HepG2 (cell line): ENCODE results near the gene FAM187B. TPM values are rescaled to one million over a fixed set of nuclear protein-coding genes. Genes with fewer than 3 reads are reported as not detected.

Source experiments
- ATAC-seq: fragments of 200-7000 bp; cut with Tn5 transposase; 3 replicates; pipeline ENCODE4 v1.9.1; 2020; ENCODE audit warnings: mild to moderate bottlenecking, moderate library complexity
- BruUV-seq: library from RNA; stranded (reverse); fragments of 400-500 nt; replicated peaks from 2 replicates; lab custom pipeline; 2021; lab: Mats Ljungman, UMichigan
- CTCF ChIA-PET: fragments of 300-600 bp; formaldehyde crosslinking; extraction: SDS; loops from one replicate; lab custom pipeline; 2021; ENCODE audit warnings: low total read pairs, inconsistent platforms, low intra/inter-chr PET ratio; lab: Yijun Ruan, JAX
- POLR2A ChIA-PET: fragments of 350-600 bp; sonication (Branson Sonifier 250); formaldehyde crosslinking; loops from one replicate; lab custom pipeline; 2020; ENCODE audit warnings: antibody characterized with exemption, inconsistent platforms; lab: Yijun Ruan, JAX
- DNase-seq: peaks from one replicate; pipeline ENCODE4 v3.0.0-alpha.2; 2015; ENCODE audit warnings: low spot score
- FAIRE-seq: peaks from 3 replicates; lab custom pipeline; 2011; peaks lifted over from hg19 to GRCh38; lab: Jason Lieb, UNC
- H2AFZ ChIP-seq: one replicate; pipeline ENCODE4 v1.6.1; 2011; ENCODE audit warnings: low read length, inconsistent platforms
- H3K27ac ChIP-seq: fragments of 300-600 bp; 3 replicates; pipeline ENCODE4 v1.8.0; 2011; ENCODE audit warnings: mixed run types, mild to moderate bottlenecking, mixed read lengths, low read length, inconsistent platforms; ENCODE audit not compliant: insufficient read depth; ENCODE audit errors: extremely low read length
- H3K27me3 ChIP-seq, 2 experiments: fragments of 200-600 bp in 1 of 2; 2 replicates in 1 of 2; 3 replicates in 1 of 2; pipeline versions ENCODE4 v1.6.0 to v1.8.0; 2011; ENCODE audit warnings: low read length in 2 of 2, mild to moderate bottlenecking in 2 of 2, moderate library complexity in 2 of 2, inconsistent platforms in 1 of 2; ENCODE audit not compliant: insufficient read depth in 2 of 2, control insufficient read depth in 1 of 2
- H3K36me3 ChIP-seq, 2 experiments: fragments of 200-600 bp in 1 of 2; replicated peaks in 1 of 2; 2 replicates in 1 of 2; 3 replicates in 1 of 2; pipeline versions ENCODE4 v1.5.1 to v1.8.0; 2011; ENCODE audit warnings: low read length in 2 of 2, inconsistent platforms in 1 of 2; ENCODE audit not compliant: insufficient read depth in 2 of 2, control insufficient read depth in 1 of 2
- H3K4me1 ChIP-seq: 2 replicates; pipeline ENCODE4 v1.5.1; 2012; ENCODE audit warnings: low read length, inconsistent platforms; ENCODE audit not compliant: insufficient read depth
- H3K4me2 ChIP-seq: 2 replicates; pipeline ENCODE4 v1.6.0; 2011; ENCODE audit warnings: low read depth, low read length, inconsistent platforms
- H3K4me3 ChIP-seq, 3 experiments: fragments of 200-600 bp in 1 of 3; sonication (generic), shearing (Covaris generic) in 1 of 3; replicated peaks in 1 of 3; 2 replicates each; pipeline ENCODE4 v1.5.1; 2011 to 2016; ENCODE audit warnings: low read length in 3 of 3, inconsistent platforms in 2 of 3, low read depth in 2 of 3, mild to moderate bottlenecking in 2 of 3, control low read depth in 1 of 3, mixed read lengths in 1 of 3; ENCODE audit not compliant: insufficient read depth in 1 of 3
- H3K79me2 ChIP-seq: one replicate; pipeline ENCODE4 v1.6.1; 2011; ENCODE audit warnings: low read length, inconsistent platforms; ENCODE audit not compliant: insufficient read depth
- H3K9ac ChIP-seq: 2 replicates; pipeline ENCODE4 v1.6.0; 2011; ENCODE audit warnings: mild to moderate bottlenecking, low read depth, low read length, inconsistent platforms; ENCODE audit not compliant: insufficient read depth
- H3K9me3 ChIP-seq: 2 replicates; pipeline ENCODE4 v1.5.1; 2012; ENCODE audit warnings: mild to moderate bottlenecking, low read length
- H4K20me1 ChIP-seq: 2 replicates; pipeline ENCODE4 v1.6.0; 2011; ENCODE audit warnings: inconsistent platforms, mild to moderate bottlenecking, low read length, moderate library complexity; ENCODE audit not compliant: insufficient read depth
- ATM ChIP-seq: fragments of 450-650 bp; IDR thresholded peaks from 2 replicates; pipeline ENCODE4 v1.7.1; 2017; ENCODE audit warnings: mild to moderate bottlenecking, borderline replicate concordance
- BHLHE40 ChIP-seq: IDR thresholded peaks from 2 replicates; pipeline ENCODE4 v1.6.1; 2011; ENCODE audit warnings: low read length, improper control_type of control experiment
- GABPB1 ChIP-seq: IDR thresholded peaks from 2 replicates; pipeline ENCODE4 v1.6.1; 2016; ENCODE audit warnings: mild to moderate bottlenecking, missing genetic modification reagents, moderate library complexity, missing compliant biosample characterization
- GATAD1 ChIP-seq: IDR thresholded peaks from 2 replicates; pipeline ENCODE4 v1.6.1; 2016; ENCODE audit warnings: missing genetic modification reagents, missing compliant biosample characterization
- HDAC6 ChIP-seq: fragments of 200-600 bp; sonication (generic); IDR thresholded peaks from 2 replicates; pipeline ENCODE4 v1.7.0; 2017; ENCODE audit warnings: mild to moderate bottlenecking, antibody characterized with exemption, low read length, low read depth
- HMGA1 ChIP-seq: sonication (generic); formaldehyde crosslinking; conservative IDR thresholded peaks from 2 replicates; pipeline ENCODE4 v1.4.0; 2020; ENCODE audit warnings: missing genetic modification reagents
- KLF16 ChIP-seq, 2 experiments: sonication (generic) in 1 of 2; formaldehyde crosslinking in 1 of 2; IDR thresholded peaks; 2 replicates each; pipeline versions ENCODE4 v1.6.1 to v1.8.0; 2016 to 2023; ENCODE audit warnings: missing genetic modification reagents in 2 of 2, missing compliant biosample characterization in 1 of 2
- NFRKB ChIP-seq: fragments of 450-650 bp; IDR thresholded peaks from 2 replicates; pipeline ENCODE4 v1.6.1; 2017
- NONO ChIP-seq, 2 experiments: fragments of 450-650 bp in 1 of 2; sonication (generic) in 1 of 2; formaldehyde crosslinking in 1 of 2; IDR thresholded peaks in 1 of 2; conservative IDR thresholded peaks in 1 of 2; 2 replicates each; pipeline versions ENCODE4 v1.6.1 to v1.8.0; 2017 to 2022; ENCODE audit warnings: mild to moderate bottlenecking in 1 of 2, missing genetic modification reagents in 1 of 2, moderate library complexity in 1 of 2
- TP53 ChIP-seq: sonication (generic); formaldehyde crosslinking; conservative IDR thresholded peaks from 2 replicates; pipeline ENCODE4 v1.4.0; 2020; ENCODE audit warnings: missing genetic modification reagents
- ZBTB20 ChIP-seq: sonication (generic); formaldehyde crosslinking; IDR thresholded peaks from 2 replicates; pipeline ENCODE4 v1.8.1; 2023; ENCODE audit warnings: missing genetic modification reagents, low read depth, mild to moderate bottlenecking, borderline replicate concordance
- ZEB1 ChIP-seq: IDR thresholded peaks from 2 replicates; pipeline ENCODE4 v1.6.1; 2012; ENCODE audit warnings: mild to moderate bottlenecking, low read depth, inconsistent platforms; ENCODE audit not compliant: insufficient replicate concordance
- ZNF30 ChIP-seq: sonication (generic); formaldehyde crosslinking; IDR thresholded peaks from 2 replicates; pipeline ENCODE4 v1.5.0; 2020; ENCODE audit warnings: mild to moderate bottlenecking, missing genetic modification reagents
- WGBS: methylation state at CpG from one replicate; pipeline ENCODE4 v1.1.6; 2017; ENCODE audit warnings: low lambda C conversion rate; 5-methylcytosine and 5-hydroxymethylcytosine counted together
- in situ Hi-C: cut with HindIII; loops from 2 replicates; pipeline ENCODE4 v1.10.0; 2017; ENCODE audit warnings: low pct_unique_long_range_greater_than_20kb; ENCODE audit not compliant: extremely low pct_ligation_motif_present
- intact Hi-C: fragments of 100-400 bp; cut with micrococcal nuclease; formaldehyde crosslinking; loops from one replicate; pipeline ENCODE4 v1.10.0; 2022; ENCODE audit not compliant: unreplicated experiment
- polyA plus RNA-seq, 8 experiments: library from polyadenylated mRNA; depleted of rRNA in 3 of 8; stranded (reverse) in 7 of 8; unstranded in 1 of 8; fragments of >200 nt; fragmentation: Illumina TruSeq in 4 of 8; extraction: Trizol in 4 of 8; gene quantifications; 2 replicates each; pipeline versions ENCODE4 v1.2.1 to v1.2.3, GENCODE V29; 2011 to 2016; ENCODE audit warnings: low read depth in 4 of 8, missing spikeins in 1 of 8, mixed read lengths in 1 of 8; ENCODE audit not compliant: insufficient read depth in 1 of 8
- total RNA-seq, 5 experiments: library from RNA; depleted of rRNA; stranded (reverse); fragments of >200 nt; fragmentation: Illumina TruSeq; extraction: Trizol; gene quantifications; 2 replicates each; pipeline ENCODE4 v1.2.3, GENCODE V29; 2016; ENCODE audit warnings: low read depth in 1 of 5
- TF ChIP-seq, protein P1 (sequence below): sonication (generic); formaldehyde crosslinking; IDR thresholded peaks from 2 replicates; pipeline ENCODE4 v1.5.0; 2020; ENCODE audit warnings: mild to moderate bottlenecking, missing genetic modification reagents, borderline replicate concordance
- TF ChIP-seq, protein P2 (sequence below): sonication (generic); formaldehyde crosslinking; IDR thresholded peaks from 2 replicates; pipeline ENCODE4 v1.4.0; 2020; ENCODE audit warnings: low read depth, missing genetic modification reagents

The FAM187B gene
- total and polyA plus RNA-seq, 2 of the 13 experiments (the other 11 are each of a cell fraction or from before 2014, with no cell fraction given) = not detected

- TF ChIP-seq, protein P1, sequence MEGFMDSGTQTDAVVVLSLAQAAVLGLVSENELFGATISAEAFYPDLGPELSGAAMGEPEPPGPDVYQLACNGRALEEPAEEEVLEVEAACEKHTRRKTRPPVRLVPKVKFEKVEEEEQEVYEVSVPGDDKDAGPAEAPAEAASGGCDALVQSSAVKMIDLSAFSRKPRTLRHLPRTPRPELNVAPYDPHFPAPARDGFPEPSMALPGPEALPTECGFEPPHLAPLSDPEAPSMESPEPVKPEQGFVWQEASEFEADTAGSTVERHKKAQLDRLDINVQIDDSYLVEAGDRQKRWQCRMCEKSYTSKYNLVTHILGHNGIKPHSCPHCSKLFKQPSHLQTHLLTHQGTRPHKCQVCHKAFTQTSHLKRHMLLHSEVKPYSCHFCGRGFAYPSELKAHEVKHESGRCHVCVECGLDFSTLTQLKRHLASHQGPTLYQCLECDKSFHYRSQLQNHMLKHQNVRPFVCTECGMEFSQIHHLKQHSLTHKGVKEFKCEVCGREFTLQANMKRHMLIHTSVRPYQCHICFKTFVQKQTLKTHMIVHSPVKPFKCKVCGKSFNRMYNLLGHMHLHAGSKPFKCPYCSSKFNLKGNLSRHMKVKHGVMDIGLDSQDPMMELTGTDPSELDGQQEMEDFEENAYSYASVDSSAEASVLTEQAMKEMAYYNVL = no peak
- TF ChIP-seq GATAD1 (CRISPR knock-in tag) = no peak
- TF ChIP-seq ATM = no peak
- TF ChIP-seq, all 625 proteins: peak for 46
These were observed 20.8 kb upstream of the FAM187B start (continued) for GRCh38 chr19:35249146-35249847.

GRCh38 chr19:35248310-35249145 lies 20.0 kb upstream of the FAM187B start, which contains the start of gene LSR:
Gene LSR, plus strand, starts transcription at chr19:35249002. Its CDS starts 21 bp downstream, at chr19:35249023.
- peak; percentile 89 for DNase-seq
- WGBS = 1% methylated on average over 23 of the region's 69 CpGs
- Histone ChIP-seq H3K79me2 (peaks cover 24% of the 10 kb centered on the region), H3K4me1 (peaks cover 38% of the 10 kb centered on the region), H3K27me3 (no peaks in the 10 kb centered on the region; a peak in 1 of 5 replicates), H3K4me2 (peak within 1 kb of the TSS; percentile 83), H3K36me3 (peaks cover 3 to 12% of the 10 kb centered on the region in 2 experiments; a peak in 2 of 5 replicates), H3K4me3 (peak within 1 kb of the TSS; percentile 74 to 99 (median 92)), H2AFZ (peak within 1 kb of the TSS; percentile 79), H3K9ac (peak within 1 kb of the TSS; percentile 94), H3K27ac (peak within 1 kb of the TSS; percentile 98), H3K9me3 (no peaks in the 10 kb centered on the region), H4K20me1 (peaks cover 3% of the 10 kb centered on the region; the same call in 1 of the 2 replicates)
- ChIA-PET POLR2A (no interaction called here), CTCF (interaction anchor here (0.9 to 1.4 kb wide), 4 partner anchors 21 to 261 kb away, joined by 3 read pairs; no protein-coding TSS in a partner anchor)
- no TSS peak for BruUV-seq
- ATAC-seq = peak; percentile 94
- FAIRE-seq = peak; percentile 68
- in situ Hi-C loops = no loop called here
- intact Hi-C loops = loop anchor here (10.0 kb wide), 1 partner anchor 246 kb away; the partner anchor contains the start of gene KRTDAP
- TF ChIP-seq, protein P2, sequence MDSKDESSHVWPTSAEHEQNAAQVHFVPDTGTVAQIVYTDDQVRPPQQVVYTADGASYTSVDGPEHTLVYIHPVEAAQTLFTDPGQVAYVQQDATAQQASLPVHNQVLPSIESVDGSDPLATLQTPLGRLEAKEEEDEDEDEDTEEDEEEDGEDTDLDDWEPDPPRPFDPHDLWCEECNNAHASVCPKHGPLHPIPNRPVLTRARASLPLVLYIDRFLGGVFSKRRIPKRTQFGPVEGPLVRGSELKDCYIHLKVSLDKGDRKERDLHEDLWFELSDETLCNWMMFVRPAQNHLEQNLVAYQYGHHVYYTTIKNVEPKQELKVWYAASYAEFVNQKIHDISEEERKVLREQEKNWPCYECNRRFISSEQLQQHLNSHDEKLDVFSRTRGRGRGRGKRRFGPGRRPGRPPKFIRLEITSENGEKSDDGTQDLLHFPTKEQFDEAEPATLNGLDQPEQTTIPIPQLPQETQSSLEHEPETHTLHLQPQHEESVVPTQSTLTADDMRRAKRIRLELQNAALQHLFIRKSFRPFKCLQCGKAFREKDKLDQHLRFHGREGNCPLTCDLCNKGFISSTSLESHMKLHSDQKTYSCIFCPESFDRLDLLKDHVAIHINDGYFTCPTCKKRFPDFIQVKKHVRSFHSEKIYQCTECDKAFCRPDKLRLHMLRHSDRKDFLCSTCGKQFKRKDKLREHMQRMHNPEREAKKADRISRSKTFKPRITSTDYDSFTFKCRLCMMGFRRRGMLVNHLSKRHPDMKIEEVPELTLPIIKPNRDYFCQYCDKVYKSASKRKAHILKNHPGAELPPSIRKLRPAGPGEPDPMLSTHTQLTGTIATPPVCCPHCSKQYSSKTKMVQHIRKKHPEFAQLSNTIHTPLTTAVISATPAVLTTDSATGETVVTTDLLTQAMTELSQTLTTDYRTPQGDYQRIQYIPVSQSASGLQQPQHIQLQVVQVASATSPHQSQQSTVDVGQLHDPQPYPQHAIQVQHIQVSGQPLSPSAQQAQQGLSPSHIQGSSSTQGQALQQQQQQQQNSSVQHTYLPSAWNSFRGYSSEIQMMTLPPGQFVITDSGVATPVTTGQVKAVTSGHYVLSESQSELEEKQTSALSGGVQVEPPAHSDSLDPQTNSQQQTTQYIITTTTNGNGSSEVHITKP = peak; percentile 98
- TF ChIP-seq GABPB1 (peak; percentile 93), HMGA1 (no peak), KLF16 (CRISPR knock-in tag; IDR thresholded peaks at IDR 0.05) (peak in 1 of 2 experiments; percentile 88; a peak in 2 of 4 replicates), NFRKB (no peak), NONO (IDR thresholded peaks at IDR 0.05) (peak; percentile 91; the same call in 1 of the 2 replicates), NONO (CRISPR knock-in tag; conservative IDR thresholded peaks at IDR 0.05) (peak; percentile 97), ZBTB20 (CRISPR knock-in tag) (no peak; the same call in 1 of the 2 replicates), ZNF30 (CRISPR knock-in tag) (no peak; the same call in 1 of the 2 replicates), HDAC6 (no peak), BHLHE40 (peak; percentile 93), ZEB1 (peak; percentile 97), TP53 (no peak)
